GM12873 (cell line): Measurements from ENCODE around the gene CHCHD1.

ENCODE experiments used
- TF ChIP-seq, protein P1 (sequence below): IDR thresholded peaks from 2 replicates; pipeline ENCODE4 v1.5.1; 2012; ENCODE audit warnings: low read depth, mild to moderate bottlenecking, moderate library complexity, low read length, control low read depth; ENCODE audit not compliant: insufficient read depth; ENCODE audit errors: missing control alignments

The CHCHD1 gene

DNA sequence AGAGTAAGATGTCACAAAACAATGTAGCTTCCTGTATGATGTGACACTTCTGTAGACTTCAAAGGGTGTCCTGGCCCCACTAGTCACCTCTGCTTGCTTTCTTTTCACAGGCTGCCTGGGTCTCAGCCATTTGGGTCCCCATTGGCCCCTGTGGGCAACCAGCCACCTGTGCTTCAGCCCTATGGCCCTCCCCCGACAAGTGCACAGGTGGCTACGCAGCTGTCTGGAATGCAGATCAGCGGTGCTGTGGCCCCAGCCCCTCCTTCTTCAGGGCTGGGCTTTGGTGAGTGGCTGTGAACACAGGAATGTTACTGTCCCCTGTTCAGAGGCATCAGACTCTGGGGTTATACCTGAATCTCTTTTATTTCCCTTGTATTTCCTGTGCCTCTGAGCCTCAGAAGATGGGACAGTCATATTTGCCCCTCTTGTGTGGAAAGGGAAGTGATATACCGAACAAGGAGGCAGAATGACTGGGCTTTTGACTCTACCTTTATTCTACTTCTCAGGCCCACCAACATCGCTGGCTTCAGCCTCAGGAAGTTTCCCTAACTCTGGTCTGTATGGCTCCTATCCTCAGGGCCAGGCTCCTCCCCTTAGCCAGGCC is 22.2 kb upstream of the CHCHD1 start:
- TF ChIP-seq, protein P1, sequence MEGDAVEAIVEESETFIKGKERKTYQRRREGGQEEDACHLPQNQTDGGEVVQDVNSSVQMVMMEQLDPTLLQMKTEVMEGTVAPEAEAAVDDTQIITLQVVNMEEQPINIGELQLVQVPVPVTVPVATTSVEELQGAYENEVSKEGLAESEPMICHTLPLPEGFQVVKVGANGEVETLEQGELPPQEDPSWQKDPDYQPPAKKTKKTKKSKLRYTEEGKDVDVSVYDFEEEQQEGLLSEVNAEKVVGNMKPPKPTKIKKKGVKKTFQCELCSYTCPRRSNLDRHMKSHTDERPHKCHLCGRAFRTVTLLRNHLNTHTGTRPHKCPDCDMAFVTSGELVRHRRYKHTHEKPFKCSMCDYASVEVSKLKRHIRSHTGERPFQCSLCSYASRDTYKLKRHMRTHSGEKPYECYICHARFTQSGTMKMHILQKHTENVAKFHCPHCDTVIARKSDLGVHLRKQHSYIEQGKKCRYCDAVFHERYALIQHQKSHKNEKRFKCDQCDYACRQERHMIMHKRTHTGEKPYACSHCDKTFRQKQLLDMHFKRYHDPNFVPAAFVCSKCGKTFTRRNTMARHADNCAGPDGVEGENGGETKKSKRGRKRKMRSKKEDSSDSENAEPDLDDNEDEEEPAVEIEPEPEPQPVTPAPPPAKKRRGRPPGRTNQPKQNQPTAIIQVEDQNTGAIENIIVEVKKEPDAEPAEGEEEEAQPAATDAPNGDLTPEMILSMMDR, result no peak

GRCh38 chr10:73761781-73762180 is 20.1 kb upstream of the CHCHD1 start:
- TF ChIP-seq, protein P1, result no peak

- TF ChIP-seq, protein P1, result no peak
Measured at GRCh38 chr10:73762915-73763314, 18.9 kb upstream of the CHCHD1 start.

- TF ChIP-seq, protein P1, result no peak
Measured at GRCh38 chr10:73763343-73763742, 18.5 kb upstream of the CHCHD1 start.

- TF ChIP-seq, protein P1, result no peak
Measured at GRCh38 chr10:73765066-73765465, 16.8 kb upstream of the CHCHD1 start.

DNA sequence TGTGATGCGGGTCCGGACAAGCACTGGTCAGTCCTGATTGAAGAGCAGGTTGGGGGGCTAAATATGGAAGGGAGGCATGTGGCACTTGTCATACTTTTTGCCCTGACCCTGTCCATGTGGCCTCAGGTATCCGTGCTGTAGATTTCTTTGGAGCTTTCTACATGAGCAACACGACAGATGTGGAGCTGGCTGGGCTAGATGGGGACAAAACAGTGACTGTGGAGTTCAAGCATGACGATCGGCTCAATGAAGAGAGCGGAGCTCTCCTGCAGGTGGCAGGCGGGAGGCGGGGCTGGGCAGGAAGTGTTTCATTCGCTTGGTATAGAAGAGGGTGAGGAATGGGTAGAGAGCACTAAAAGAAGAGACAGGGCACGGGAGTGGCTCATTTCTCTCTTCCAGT is 13.0 kb upstream of the CHCHD1 start:
- TF ChIP-seq, protein P1, result peak; percentile 45

DNA sequence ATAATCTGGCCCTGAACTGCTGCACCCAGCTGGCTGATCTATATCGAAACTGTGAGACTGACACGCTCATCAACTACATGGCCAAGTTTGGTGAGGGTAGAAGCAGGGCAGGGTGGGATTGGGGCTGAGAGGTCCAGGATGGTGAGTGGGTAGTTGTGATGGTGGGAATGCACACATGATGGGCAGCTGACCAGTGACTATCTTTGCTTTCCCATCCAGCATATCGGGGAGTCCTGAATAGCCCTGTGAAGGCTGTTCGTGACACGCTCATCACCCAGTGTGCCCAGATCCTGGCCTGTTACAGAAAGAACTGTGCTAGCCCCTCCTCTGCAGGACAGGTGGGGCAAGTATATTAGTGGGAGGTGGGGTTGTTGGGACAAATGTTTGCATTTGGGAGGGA is 12.5 kb upstream of the CHCHD1 start:
- TF ChIP-seq, protein P1, result no peak
